ENCODE data around the gene EDA.

- no peak for TF ChIP-seq CTCF (CRISPR knock-in tag; IDR thresholded peaks at IDR 0.05)
- no peak for TF ChIP-seq RFXAP (CRISPR knock-in tag; IDR thresholded peaks at IDR 0.05; ENCODE audit: borderline replicate concordance)
- no peak for TF ChIP-seq ZFX (CRISPR knock-in tag; IDR thresholded peaks at IDR 0.05; ENCODE audit: low read depth)
- TF ChIP-seq ELF1 (CRISPR knock-in tag; IDR thresholded peaks at IDR 0.05): no peak
- TF ChIP-seq NFYB (CRISPR knock-in tag; IDR thresholded peaks at IDR 0.05): no peak
- TF ChIP-seq ZNF512B (CRISPR knock-in tag; IDR thresholded peaks at IDR 0.05; ENCODE audit: borderline replicate concordance): no peak
- TF ChIP-seq ATF2 (CRISPR knock-in tag; IDR thresholded peaks at IDR 0.05): no peak
- no peak for TF ChIP-seq ZNF33A (CRISPR knock-in tag; IDR thresholded peaks at IDR 0.05; ENCODE audit: borderline replicate concordance)
- no peak for TF ChIP-seq YY1 (IDR thresholded peaks at IDR 0.05; ENCODE audit: insufficient read depth, insufficient replicate concordance, low read depth, low read length)
- TF ChIP-seq EZH2 (conservative IDR thresholded peaks at IDR 0.05; ENCODE audit: low read depth, low read length): no peak
- TF ChIP-seq DZIP1 (CRISPR knock-in tag; IDR thresholded peaks at IDR 0.05): no peak
- TF ChIP-seq MAFK (conservative IDR thresholded peaks at IDR 0.05 in 1 of 2, IDR thresholded peaks at IDR 0.05 in 1 of 2; ENCODE audit: low read length in 2 of 2): no peak
Measured at GRCh38 chrX:69615342-69615741, 571 bp upstream of the EDA start.
